CD4-positive, alpha-beta T cell treated with Interferon gamma for 1 hour (primary cell): ENCODE data around the gene GPR3.
"Not testable (repeated sequence)": the region's sequence is repeated elsewhere in the genome, so short reads cannot be mapped to it uniquely, and the experiment has no call there.

Source experiments
- DNase-seq: peaks from one replicate; pipeline ENCODE4 v3.0.0-alpha.2; 2020

Gene GPR3

GRCh38 chr1:27380766-27381733, 11.4 kb upstream of the GPR3 start:
- DNase-seq, result no peak

- DNase-seq, result no peak
These were observed 10.3 kb upstream of the GPR3 start for GRCh38 chr1:27381969-27382762.

GRCh38 chr1:27383039-27383605, 9.3 kb upstream of the GPR3 start, which contains the start of gene CD164L2:
TSS of gene CD164L2 (minus strand) at chr1:27383333. CDS start at chr1:27383239, 94 bp downstream.
- no peak for DNase-seq

GRCh38 chr1:27383661-27384060, 8.8 kb upstream of the GPR3 start:
- DNase-seq, result no peak

- not testable (repeated sequence) for DNase-seq
These were observed 7.6 kb upstream of the GPR3 start for GRCh38 chr1:27384797-27385196.

- peak; percentile 66 for DNase-seq
These were observed 4.0 kb upstream of the GPR3 start for GRCh38 chr1:27388337-27389005.

- DNase-seq, result peak; percentile 43
These were observed 819 bp upstream of the GPR3 start for GRCh38 chr1:27391511-27392095.

- DNase-seq, result no peak
These were observed 585 bp downstream of the GPR3 start for GRCh38 chr1:27392778-27393635.

GRCh38 chr1:27393641-27394281, 1.3 kb downstream of the GPR3 start:
- no peak for DNase-seq

GRCh38 chr1:27394282-27394658, 1.8 kb downstream of the GPR3 start:
- DNase-seq, result no peak

- DNase-seq, result no peak
These were observed 2.5 kb downstream of the GPR3 start for GRCh38 chr1:27394925-27395324.

- DNase-seq, result peak; percentile 82
These were observed 3.2 kb downstream of the GPR3 start for GRCh38 chr1:27395441-27396195.

GRCh38 chr1:27397110-27397509, 4.7 kb downstream of the GPR3 start:
- no peak for DNase-seq

- no peak for DNase-seq
These were observed 5.3 kb downstream of the GPR3 start for GRCh38 chr1:27397749-27398148.

GRCh38 chr1:27398405-27399149, 6.2 kb downstream of the GPR3 start:
- no peak for DNase-seq

GRCh38 chr1:27399251-27400025, 7.0 kb downstream of the GPR3 start:
- no peak for DNase-seq

GRCh38 chr1:27400082-27400962, 7.9 kb downstream of the GPR3 start:
- DNase-seq, result no peak

GRCh38 chr1:27400963-27401341, 8.5 kb downstream of the GPR3 start:
- no peak for DNase-seq
